Epidermal melanocyte (primary cell): Measurements from ENCODE around the gene TPRG1.

Experiments used
- DNase-seq: peaks from one replicate; pipeline ENCODE4 v3.0.0; 2011; ENCODE audit warnings: low spot score; ENCODE audit not compliant: insufficient read length

Gene TPRG1

DNA sequence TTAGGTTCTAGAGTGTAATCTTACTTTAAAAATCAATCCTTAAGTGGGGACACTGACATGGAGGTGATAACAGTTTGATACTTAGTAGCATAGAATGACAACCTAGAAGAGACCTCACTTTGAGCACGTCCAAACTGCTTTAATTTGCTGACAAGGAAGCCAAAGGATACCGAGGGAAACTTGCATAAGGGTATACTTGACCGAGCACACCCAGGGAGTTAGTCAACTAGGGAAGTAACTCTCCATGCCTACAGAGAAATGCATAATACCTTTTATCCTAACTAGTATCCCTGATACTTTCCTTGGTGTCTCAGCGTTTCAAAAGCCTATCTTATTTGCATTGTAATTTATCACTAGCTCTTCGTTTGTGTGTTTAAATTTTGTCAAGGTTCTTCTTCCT lies 5.5 kb upstream of the TPRG1 start:
- no peak for DNase-seq

DNA sequence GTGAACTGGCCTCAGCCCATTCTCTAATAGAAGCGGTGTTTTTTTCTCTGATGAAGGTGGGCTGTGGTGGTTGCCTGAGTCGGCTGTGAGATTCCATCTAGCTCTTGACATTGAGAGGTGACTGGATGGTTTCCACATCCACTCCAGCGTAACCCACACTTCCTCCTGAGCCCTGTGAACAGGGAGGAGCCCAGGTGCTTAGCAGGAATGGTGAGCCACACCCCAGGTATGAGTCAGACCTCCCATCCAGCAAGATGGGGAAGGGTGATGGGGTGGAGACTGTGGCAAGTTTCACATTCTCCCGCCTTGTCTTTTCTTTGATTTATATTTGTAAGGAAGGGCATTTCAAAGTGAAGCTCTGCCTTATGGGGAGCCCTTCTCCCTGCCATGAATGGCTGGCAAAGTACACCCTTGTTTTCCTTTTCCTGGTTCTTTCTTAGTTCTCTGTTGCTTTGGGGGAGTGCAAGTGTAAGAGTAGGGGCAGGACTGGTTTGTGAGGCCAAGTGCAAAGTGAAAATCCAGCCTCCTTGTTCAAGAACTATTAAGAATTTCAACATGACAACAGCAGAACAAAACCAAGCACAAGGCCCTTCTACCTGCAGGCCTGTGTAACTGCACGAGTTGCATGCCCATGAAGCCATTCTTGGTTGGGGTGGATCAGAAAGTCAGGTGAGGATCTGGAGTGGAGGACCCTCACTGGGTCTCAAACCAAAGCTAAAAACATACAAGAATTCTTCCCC lies 4.6 kb upstream of the TPRG1 start:
- no peak for DNase-seq

DNA sequence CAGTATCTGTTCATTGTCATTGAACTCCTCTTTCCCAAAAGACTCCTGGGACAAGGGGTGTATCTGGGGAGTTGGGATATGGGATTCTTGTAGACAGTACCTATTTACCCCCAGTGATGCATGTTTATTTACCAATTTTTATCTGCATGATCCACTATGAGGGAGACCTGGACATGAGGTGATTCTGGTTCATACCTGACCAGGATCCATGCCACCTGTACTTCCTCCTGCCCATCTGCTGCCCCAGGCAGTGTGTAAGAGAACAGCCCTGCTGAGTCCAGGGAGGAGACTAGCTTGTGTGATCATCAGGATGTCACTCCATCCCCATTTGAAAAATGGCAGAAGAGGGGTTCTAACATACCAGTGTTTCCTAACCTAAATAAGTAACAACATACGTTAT lies 3.1 kb upstream of the TPRG1 start:
- DNase-seq: no peak

DNA sequence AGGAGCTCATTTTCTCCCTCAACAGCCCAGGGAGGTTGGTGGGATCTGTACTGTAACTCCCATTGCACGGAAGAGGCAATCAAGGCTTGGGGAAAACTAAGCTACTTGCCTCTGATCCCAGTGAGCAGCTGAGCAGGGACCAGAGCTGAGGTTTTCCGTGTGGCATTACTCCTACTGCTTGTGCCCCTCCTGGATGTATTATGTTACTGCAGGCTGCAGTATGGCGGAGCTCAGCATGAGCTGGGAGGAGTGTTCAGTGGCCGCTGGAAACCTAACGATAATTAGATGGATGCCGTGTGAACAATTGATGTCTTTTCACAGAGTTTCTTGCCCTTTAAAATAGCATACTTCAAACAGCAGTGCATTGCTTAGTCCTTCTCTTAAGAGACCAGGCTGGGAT lies 2.0 kb upstream of the TPRG1 start:
- no peak for DNase-seq

DNA sequence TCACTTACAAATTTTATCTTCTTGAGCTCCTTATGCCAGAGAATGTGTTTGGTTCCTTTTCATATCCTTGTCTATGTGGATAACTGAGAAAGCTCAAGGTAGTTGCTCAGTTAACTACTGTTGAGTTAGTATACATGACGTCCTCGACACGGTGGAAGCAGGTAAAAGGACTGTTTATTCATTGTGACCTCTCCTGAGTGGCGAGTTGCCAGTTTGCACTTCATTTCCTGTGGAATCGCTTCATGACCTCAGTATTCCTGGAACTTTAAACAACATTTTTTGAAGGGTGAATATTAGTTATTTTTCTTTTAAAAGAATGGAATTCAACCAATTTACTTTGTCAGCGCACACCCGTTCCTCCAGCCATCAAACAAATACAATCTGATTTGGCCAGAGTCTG lies 1.2 kb upstream of the TPRG1 start:
- no peak for DNase-seq

DNA sequence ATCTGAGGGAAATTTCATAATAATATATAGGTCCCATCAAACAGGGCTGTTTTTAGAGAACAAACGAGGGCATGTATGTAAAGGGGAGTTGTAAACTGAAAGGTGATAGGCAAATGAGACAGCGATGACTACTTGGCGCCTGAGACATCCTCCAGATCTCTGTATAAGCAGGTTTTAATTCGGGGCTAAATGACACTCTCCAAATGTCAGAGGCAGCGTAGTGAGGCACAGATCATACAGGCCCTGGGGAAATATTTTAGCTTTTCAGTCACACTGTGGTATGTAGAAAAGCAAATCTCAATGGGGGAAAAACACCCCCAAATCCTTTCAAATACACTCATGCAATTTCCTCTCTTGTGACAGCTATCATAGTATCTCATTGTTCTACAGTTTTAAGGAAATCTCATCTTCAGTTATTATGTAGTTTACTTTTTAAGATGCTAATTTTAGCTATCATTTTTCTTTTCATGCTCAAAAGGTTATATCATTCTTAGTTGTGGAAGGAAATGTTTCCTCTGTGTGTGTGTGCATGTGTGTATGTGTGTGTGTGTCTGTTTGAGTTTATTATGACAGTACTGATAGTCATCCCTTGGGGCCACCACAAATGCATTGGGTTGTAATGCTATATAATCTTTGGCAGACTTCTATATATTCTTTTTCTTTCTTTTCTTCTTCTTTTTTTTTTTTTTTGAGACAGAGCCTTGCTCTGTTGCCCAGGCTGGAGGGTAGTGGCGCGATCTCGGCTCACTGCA lies 1.1 kb downstream of the TPRG1 start:
- DNase-seq: no peak

DNA sequence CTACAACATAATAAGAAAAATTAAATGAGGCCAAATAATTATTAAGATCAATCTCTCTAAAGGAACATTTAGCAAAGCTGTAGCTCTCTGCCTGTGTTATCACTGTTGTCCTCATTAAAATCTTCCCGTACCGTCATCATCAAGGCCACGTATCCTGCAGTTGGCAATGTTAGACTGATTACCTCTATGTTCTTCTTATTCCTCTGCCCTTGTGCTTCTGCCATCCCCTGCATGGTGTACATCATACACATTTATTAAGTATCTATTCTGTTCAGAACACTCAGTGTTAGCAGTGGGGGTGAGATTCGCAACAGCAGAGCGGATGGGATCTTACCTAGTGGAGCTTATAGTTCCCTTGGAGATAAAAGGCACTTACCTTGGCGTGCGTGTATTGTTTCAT lies 12.8 kb downstream of the TPRG1 start:
- no peak for DNase-seq

DNA sequence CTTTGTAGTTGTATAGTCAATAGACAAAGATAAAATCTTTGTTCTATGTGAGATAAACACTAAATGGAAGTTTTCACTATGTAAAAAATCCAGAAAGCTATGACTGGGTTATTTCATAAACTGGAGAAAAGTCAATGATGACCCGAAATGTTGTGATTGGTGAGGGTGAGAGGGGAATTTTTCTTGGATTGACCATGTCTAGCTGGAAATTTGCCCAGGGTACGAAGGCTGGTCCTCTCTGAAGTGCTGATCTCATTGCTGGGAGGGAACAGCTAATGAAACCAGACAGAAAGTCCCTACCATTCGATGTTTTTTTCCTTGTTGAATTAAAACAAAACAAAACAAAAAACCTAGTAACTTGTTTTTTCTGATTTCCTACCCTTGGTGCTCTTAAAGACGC lies 14.3 kb downstream of the TPRG1 start:
- no peak for DNase-seq

DNA sequence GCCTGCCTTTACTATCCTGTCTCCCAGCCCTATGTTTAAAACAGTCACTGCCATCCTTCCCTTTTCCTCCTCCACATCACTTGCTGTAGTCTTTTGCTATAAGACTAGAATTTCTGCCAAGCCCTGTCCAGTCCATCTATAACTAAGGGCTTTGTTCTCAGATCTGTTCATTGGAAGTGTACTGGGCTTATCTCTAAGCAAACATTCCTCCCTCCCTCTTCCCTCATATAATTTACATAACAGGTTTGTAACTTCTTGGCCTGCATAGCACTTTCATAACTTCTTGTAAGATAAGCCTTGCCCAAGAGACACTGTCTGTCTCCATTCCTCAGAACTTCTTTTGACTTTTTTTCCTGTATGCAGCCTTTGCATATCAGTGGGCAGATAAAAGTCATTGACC lies 16.7 kb downstream of the TPRG1 start:
- no peak for DNase-seq

DNA sequence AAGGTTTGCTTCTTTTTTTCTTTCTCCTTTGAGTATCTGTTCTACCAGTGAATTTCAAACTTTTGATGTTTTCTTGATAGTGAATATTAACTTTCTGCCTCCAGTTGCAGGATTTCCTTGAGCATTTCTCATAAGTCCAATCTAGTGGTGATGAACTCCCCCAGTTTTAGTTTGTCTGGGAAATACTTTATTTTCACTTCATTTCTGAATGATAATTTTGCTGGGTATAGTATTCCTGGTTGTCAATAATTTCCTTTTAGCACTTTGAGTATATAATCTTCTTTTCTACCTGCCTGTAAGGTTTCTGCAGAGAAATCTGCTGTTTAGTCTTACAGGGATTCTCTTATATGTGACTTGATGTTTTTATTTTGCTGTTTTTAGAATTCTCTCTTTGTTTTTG lies 21.0 kb downstream of the TPRG1 start:
- DNase-seq: no peak

DNA sequence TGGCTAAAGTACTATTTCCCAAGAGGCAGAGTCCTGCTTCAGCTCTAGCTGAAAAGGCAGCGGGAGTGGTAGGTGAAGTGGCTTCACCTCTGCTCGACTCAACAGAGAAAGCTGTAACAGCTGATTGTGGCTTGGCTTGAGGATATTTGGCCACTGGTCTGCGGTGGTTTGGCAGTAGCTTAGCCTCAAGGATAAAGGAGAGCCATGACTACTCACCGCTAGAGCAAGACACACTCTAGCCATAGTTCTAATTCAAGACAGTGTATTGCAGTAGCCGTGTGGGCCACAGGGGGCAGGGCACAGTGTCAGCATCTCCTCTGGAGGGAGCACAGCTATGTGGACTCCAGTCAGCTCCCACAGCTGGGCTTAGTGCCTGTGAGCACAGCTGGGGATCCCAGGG lies 23.5 kb downstream of the TPRG1 start:
- no peak for DNase-seq

DNA sequence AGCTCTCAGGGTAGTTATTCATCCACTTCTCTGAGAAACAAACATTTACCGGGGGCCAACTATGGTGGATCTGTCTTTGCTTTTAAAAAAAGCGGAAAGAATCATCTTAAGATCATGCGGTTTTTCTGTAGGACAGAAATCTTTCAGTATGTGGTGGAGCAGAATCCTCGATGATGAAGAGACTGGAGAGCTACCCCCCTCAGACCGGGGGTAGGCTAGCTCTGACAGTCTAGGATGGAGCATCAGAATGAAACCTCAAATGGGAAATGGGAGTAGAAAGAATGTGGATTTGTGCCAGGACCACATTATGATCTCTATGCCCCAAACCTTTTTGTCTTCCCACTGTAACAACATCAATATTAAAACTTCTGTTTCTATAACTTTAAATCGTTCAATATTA lies 30.3 kb downstream of the TPRG1 start:
- DNase-seq: no peak

DNA sequence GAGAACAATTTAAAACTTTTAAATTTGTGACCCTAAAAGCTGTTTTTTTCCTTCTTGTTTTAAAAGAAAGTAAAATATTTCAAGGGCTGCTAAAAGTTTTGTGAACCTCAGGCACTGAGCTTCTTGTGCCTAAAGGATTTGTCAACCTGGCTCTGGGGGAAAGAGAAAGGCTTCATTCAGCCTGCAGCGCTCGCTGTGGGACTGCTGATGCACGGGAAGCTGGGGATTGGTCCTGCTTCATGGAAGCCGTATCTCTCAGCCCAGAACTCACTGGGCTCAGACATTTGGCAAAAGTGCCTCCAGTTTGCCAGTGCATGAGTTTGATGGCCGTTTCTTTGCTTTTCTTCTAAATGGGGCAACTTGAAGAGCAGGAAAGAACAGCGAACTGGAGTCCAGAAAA lies 30.8 kb downstream of the TPRG1 start:
- no peak for DNase-seq

DNA sequence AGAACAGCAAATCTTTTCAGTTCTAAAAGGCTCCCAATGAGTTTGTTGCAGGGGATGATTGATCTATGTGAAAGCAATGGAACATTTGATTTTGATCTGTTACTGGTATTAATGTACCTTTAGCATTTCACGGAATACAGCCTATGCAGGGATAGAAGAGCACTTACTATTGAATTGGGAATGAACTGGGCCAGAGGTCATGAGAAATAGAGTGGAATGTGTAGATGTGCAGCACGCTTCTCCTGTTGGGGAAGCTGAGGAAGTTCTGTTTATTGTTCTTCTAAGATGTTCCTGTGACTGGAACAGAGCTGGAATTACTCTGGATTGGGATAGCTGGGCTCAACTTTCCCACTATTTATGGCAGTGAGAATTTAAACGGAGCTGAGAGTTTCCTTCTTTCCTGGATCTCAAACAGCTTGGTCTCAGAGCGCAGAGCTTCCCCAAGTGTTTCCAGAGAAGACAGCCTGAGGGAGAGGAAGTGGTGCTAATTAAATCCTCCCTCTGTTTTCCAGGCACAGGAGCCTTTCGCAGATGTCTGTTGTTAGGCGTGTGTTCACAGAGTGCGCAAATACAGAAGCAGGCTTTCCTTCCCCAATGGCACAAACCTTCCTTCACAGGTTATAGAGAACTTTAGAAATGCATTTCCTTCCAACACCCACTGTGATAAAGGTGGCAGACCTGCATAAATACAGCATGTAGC lies 32.5 kb downstream of the TPRG1 start:
- no peak for DNase-seq

DNA sequence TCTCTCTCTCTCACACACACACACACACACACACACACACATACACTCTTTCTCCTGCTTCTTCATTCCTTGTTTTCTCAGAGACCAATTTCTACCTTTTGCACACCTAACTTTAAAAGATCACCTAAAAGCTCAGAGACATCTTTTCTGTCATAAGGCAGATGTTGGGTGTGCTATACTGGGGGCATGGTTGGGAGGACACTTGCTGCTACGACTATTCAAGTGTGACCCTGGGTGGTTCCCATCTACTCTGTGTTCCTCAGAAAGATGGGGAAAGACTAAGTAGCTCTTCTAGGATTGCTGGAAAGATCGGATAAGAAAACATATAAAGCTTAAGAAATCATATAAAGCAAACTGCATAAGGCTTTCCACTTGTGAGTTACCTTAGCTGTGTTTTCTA lies 33.2 kb downstream of the TPRG1 start:
- no peak for DNase-seq

DNA sequence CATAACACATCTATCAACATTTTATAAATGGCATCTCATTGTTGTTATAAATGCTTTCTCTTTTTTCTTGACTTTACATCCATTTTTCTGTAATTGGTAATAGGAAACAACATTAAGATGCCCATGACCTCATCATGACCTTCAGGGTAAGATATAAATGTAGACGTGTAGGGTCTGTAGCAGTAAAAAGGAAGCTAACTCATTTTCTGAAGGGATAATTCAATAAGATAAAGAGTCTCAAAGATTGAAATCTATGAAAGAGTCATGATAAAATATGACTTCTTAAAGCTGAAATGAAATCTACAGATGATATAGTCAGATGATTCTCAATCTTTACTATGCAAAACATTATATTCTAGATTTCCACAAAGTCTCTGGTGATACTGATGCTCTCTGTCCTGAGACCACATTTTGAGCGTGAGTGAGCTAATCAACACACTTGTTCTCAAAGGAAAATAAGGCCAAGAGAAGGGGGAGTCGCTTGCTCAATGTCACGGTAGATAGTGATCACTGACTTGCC lies 38.5 kb downstream of the TPRG1 start:
- DNase-seq: no peak

DNA sequence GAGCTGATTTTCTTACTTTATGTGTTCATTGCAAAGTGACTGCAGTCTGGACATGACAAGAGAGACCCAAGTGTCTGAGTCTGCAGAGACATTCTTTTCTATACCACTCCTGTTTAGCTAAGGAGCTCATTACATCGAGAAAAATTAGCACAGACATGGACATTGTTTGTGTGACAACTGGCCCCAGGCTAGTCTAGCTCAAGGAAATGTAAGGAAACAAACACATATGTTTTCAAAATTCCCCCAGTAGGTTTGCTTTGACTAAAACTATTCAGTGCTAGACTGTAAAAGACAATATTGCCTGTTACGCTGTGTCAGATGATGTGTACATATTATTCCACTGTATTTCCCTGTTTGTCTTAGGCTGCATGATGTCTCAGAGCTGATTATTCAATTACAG lies 40.9 kb downstream of the TPRG1 start:
- no peak for DNase-seq

DNA sequence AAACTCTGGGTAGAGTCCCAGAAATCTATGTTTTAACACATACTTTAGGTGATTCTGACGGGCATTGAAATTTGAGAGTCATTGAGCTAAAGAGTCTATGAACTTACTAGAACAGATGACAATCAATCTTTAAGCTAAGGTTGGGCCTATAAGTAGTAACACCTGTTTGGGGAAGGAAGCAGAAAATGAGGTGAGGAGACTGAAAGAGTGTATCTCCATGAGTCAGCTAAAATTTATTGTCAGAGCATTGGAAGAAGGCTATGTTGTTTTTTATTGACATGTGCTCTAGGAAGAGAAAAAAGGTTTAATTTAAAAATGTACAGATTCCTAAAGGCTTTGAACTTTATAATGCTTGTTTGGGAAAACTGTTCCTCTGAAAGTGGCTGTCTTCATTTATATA lies 42.9 kb downstream of the TPRG1 start:
- no peak for DNase-seq

DNA sequence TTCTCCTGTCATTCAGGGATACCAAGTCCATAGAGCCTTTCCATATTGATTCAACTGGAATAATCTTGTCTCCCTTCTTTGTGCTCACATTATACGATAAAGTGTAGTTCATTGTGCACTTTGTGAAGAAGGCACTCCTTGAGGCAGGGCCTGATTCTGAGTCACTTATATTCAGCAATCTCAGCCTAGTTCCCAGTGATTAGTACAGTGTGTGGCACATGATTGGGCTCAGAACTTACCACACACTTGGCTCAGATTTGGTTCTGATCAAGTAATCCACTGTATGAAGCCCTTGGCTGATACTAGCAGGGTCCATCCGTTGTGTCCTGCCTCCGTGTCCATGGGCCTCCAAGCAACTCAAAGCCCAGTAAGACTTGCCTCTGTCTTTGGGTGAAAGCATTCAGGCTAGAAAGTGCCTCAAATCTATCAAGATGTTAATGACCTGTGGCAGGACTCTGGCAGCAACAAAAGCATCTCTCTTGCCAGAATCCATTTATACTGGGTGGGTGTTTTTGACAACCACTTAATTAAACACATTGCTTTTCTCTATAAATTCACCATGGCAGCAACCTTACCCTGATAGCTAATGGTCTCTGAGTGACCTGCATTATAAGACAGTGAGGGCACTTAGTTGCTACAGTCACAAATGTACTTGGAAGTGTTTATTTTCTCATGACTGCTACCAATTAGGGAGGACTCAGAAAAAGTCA lies 51.3 kb downstream of the TPRG1 start:
- no peak for DNase-seq

DNA sequence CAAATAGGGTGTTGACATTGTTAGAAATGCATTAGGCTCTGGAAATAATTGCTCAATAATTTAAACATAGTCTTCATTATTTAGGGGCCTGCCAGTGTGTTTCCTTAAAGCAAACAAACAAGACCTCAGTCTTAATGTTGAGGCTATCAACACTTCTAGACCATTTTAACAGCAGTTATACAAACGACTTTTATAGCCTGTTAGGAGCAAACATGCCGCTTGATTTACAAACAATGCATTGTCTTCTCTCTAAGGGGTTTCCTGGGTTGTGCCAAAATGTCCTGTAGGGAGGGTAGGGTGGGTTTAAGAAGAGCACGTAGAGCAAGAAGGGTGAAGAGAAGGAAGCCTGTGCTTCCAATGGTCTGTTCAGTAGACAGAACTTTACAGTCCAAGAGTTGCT lies 53.7 kb downstream of the TPRG1 start:
- DNase-seq: no peak

DNA sequence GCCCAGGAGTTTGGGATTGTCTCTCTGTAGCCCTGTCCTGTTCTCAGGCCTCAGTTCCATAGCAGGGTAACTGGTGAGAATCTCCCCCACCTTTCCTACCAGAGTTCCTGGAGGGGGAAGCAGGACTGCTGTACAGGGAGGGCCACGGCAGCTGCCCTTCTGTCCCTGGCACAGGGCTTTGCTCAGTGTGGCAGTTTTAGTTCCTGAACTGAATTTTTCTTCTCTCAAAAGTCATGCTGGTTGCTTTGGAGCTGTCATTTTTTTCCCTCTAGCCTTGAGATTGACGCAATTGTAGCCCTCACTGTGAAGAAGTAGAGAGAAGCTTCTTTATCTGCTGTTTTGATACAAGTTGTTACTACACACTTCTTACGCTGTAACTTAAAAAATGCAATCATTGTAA lies 55.5 kb downstream of the TPRG1 start:
- no peak for DNase-seq
